Measurements from ENCODE around the gene FRAT2.

Gene FRAT2

GRCh38 chr10:97321032-97321803 lies 13.3 kb downstream of the FRAT2 start:
- peak overlapping the region; percentile 56 for H3K27ac ChIP-seq (ENCODE audit: low read depth, low read length)
- H3K36me3 ChIP-seq (ENCODE audit: insufficient read depth, low read length): no peaks in the 10 kb centered on the region
- H3K9me3 ChIP-seq (ENCODE audit: low read length): no peaks in the 10 kb centered on the region
- H3K4me1 ChIP-seq (ENCODE audit: insufficient read depth, low read length): peaks cover 15% of the 10 kb centered on the region
- peak overlapping the region; percentile 79 to 99 for H3K4me3 ChIP-seq (ENCODE audit: low read depth in 1 of 2, low read length in 2 of 2)
- no peaks in the 10 kb centered on the region for H3K27me3 ChIP-seq (ENCODE audit: control insufficient read depth in 1 of 2, insufficient read depth in 2 of 2, low read length in 2 of 2)
- no peak overlapping the region for H3K9ac ChIP-seq (ENCODE audit: low read length)

- no peaks in the 10 kb centered on the region for H3K9me3 ChIP-seq (ENCODE audit: low read length)
- peak overlapping the region; percentile 56 for H3K27ac ChIP-seq (ENCODE audit: low read depth, low read length)
- H3K4me1 ChIP-seq (ENCODE audit: insufficient read depth, low read length): peaks cover 15% of the 10 kb centered on the region
- H3K9ac ChIP-seq (ENCODE audit: low read length): no peak overlapping the region
- no peaks in the 10 kb centered on the region for H3K27me3 ChIP-seq (ENCODE audit: control insufficient read depth in 1 of 2, insufficient read depth in 2 of 2, low read length in 2 of 2)
- no peaks in the 10 kb centered on the region for H3K36me3 ChIP-seq (ENCODE audit: insufficient read depth, low read length)
- peak overlapping the region; percentile 79 to 99 for H3K4me3 ChIP-seq (ENCODE audit: low read depth in 1 of 2, low read length in 2 of 2)
These were observed 14.0 kb downstream of the FRAT2 start for GRCh38 chr10:97320480-97321031.

GRCh38 chr10:97319671-97320479 lies 14.7 kb downstream of the FRAT2 start:
- H3K27me3 ChIP-seq (ENCODE audit: control insufficient read depth in 1 of 2, insufficient read depth in 2 of 2, low read length in 2 of 2): no peaks in the 10 kb centered on the region
- no peak overlapping the region for H3K9ac ChIP-seq (ENCODE audit: low read length)
- H3K27ac ChIP-seq (ENCODE audit: low read depth, low read length): peak overlapping the region; percentile 56
- peak overlapping the region; percentile 79 to 99 for H3K4me3 ChIP-seq (ENCODE audit: low read depth in 1 of 2, low read length in 2 of 2)
- no peaks in the 10 kb centered on the region for H3K9me3 ChIP-seq (ENCODE audit: low read length)
- no peaks in the 10 kb centered on the region for H3K36me3 ChIP-seq (ENCODE audit: insufficient read depth, low read length)
- peaks cover 15% of the 10 kb centered on the region for H3K4me1 ChIP-seq (ENCODE audit: insufficient read depth, low read length)

GRCh38 chr10:97318772-97319651 lies 15.5 kb downstream of the FRAT2 start, which contains the start of gene FRAT1:
Gene FRAT1 (plus strand): TSS chr10:97319271. CDS start chr10:97319454, 183 bp downstream.
- H3K27ac ChIP-seq (ENCODE audit: low read depth, low read length): peak within 1 kb of the TSS; percentile 86
- H3K9me3 ChIP-seq (ENCODE audit: low read length): no peaks in the 10 kb centered on the region
- H3K27me3 ChIP-seq (ENCODE audit: control insufficient read depth in 1 of 2, insufficient read depth in 2 of 2, low read length in 2 of 2): no peaks in the 10 kb centered on the region
- peak within 1 kb of the TSS; percentile 61 for H3K9ac ChIP-seq (ENCODE audit: low read length)
- peak within 1 kb of the TSS; percentile 79 to 99 for H3K4me3 ChIP-seq (ENCODE audit: low read depth in 1 of 2, low read length in 2 of 2)
- H3K36me3 ChIP-seq (ENCODE audit: insufficient read depth, low read length): no peaks in the 10 kb centered on the region
- H3K4me1 ChIP-seq (ENCODE audit: insufficient read depth, low read length): peaks cover 15% of the 10 kb centered on the region

- H3K9ac ChIP-seq (ENCODE audit: low read length): no peak overlapping the region
- no peak overlapping the region for H3K27ac ChIP-seq (ENCODE audit: low read depth, low read length)
- no peaks in the 10 kb centered on the region for H3K4me1 ChIP-seq (ENCODE audit: insufficient read depth, low read length)
- no peaks in the 10 kb centered on the region for H3K27me3 ChIP-seq (ENCODE audit: control insufficient read depth in 1 of 2, insufficient read depth in 2 of 2, low read length in 2 of 2)
- no peaks in the 10 kb centered on the region for H3K36me3 ChIP-seq (ENCODE audit: insufficient read depth, low read length)
- no peak overlapping the region for H3K4me3 ChIP-seq (ENCODE audit: low read depth in 1 of 2, low read length in 2 of 2)
- no peaks in the 10 kb centered on the region for H3K9me3 ChIP-seq (ENCODE audit: low read length)
These were observed 19.9 kb downstream of the FRAT2 start for GRCh38 chr10:97314671-97315070.

- Histone ChIP-seq H3K4me3 (ENCODE audit: low read depth in 1 of 2, low read length in 2 of 2) (no peak overlapping the region), H3K9me3 (ENCODE audit: low read length) (no peaks in the 10 kb centered on the region)
These were observed 21.6 kb downstream of the FRAT2 start for GRCh38 chr10:97312897-97313296.

GRCh38 chr10:97311111-97311626 lies 23.4 kb downstream of the FRAT2 start:
- no peak overlapping the region for H3K4me3 ChIP-seq (ENCODE audit: low read depth in 1 of 2, low read length in 2 of 2)
- H3K9me3 ChIP-seq (ENCODE audit: low read length): no peaks in the 10 kb centered on the region
- H3K27me3 ChIP-seq (ENCODE audit: control insufficient read depth in 1 of 2, insufficient read depth in 2 of 2, low read length in 2 of 2): no peaks in the 10 kb centered on the region
- H3K9ac ChIP-seq (ENCODE audit: low read length): no peak overlapping the region
- H3K4me1 ChIP-seq (ENCODE audit: insufficient read depth, low read length): no peaks in the 10 kb centered on the region
- no peak overlapping the region for H3K27ac ChIP-seq (ENCODE audit: low read depth, low read length)
- no peaks in the 10 kb centered on the region for H3K36me3 ChIP-seq (ENCODE audit: insufficient read depth, low read length)

More at GRCh38 chr10:97312897-97313296, 21.6 kb downstream of the FRAT2 start:
- H3K9ac ChIP-seq (ENCODE audit: low read length): no peak overlapping the region
- H3K27me3 ChIP-seq (ENCODE audit: control insufficient read depth in 1 of 2, insufficient read depth in 2 of 2, low read length in 2 of 2): no peaks in the 10 kb centered on the region
- no peaks in the 10 kb centered on the region for H3K36me3 ChIP-seq (ENCODE audit: insufficient read depth, low read length)
- H3K4me1 ChIP-seq (ENCODE audit: insufficient read depth, low read length): no peaks in the 10 kb centered on the region
- H3K27ac ChIP-seq (ENCODE audit: low read depth, low read length): no peak overlapping the region

- no peak overlapping the region for H3K4me3 ChIP-seq (ENCODE audit: low read depth in 1 of 2, low read length in 2 of 2)
- no peaks in the 10 kb centered on the region for H3K4me1 ChIP-seq (ENCODE audit: insufficient read depth, low read length)
- H3K36me3 ChIP-seq (ENCODE audit: insufficient read depth, low read length): no peaks in the 10 kb centered on the region
- no peak overlapping the region for H3K9ac ChIP-seq (ENCODE audit: low read length)
- no peaks in the 10 kb centered on the region for H3K9me3 ChIP-seq (ENCODE audit: low read length)
- H3K27ac ChIP-seq (ENCODE audit: low read depth, low read length): no peak overlapping the region
- H3K27me3 ChIP-seq (ENCODE audit: control insufficient read depth in 1 of 2, insufficient read depth in 2 of 2, low read length in 2 of 2): no peaks in the 10 kb centered on the region
These were observed 26.4 kb downstream of the FRAT2 start for GRCh38 chr10:97307866-97308780.

GRCh38 chr10:97307441-97307840 lies 27.1 kb downstream of the FRAT2 start:
- Histone ChIP-seq H3K4me1 (ENCODE audit: insufficient read depth, low read length) (no peaks in the 10 kb centered on the region), H3K27me3 (ENCODE audit: control insufficient read depth in 1 of 2, insufficient read depth in 2 of 2, low read length in 2 of 2) (no peaks in the 10 kb centered on the region), H3K36me3 (ENCODE audit: insufficient read depth, low read length) (no peaks in the 10 kb centered on the region), H3K9me3 (ENCODE audit: low read length) (no peaks in the 10 kb centered on the region), H3K4me3 (ENCODE audit: low read depth in 1 of 2, low read length in 2 of 2) (no peak overlapping the region), H3K9ac (ENCODE audit: low read length) (no peak overlapping the region), H3K27ac (ENCODE audit: low read depth, low read length) (no peak overlapping the region)
